SJCRH30 (cell line): ENCODE measurements around the gene SHISA9. TPM values are rescaled to one million over a fixed set of nuclear protein-coding genes. Genes with fewer than 3 reads are reported as not detected.
A peak's percentile ranks its signal among the peaks of the same experiment; 100 is the strongest.

Experiments used
- DNase-seq, 2 experiments: peaks; one replicate each; pipeline ENCODE4 v3.0.0-alpha.2; 2015 to 2020
- H3K27ac ChIP-seq: fragments of 250-450 bp; sonication (Bioruptor Pico); 2 replicates; pipeline ENCODE4 v1.5.1; 2020; ENCODE audit warnings: mild to moderate bottlenecking, moderate library complexity
- H3K27me3 ChIP-seq: fragments of 250-450 bp; sonication (Bioruptor Pico); 2 replicates; pipeline ENCODE4 v1.5.1; 2020; ENCODE audit warnings: mild to moderate bottlenecking, moderate library complexity
- H3K36me3 ChIP-seq: fragments of 250-450 bp; sonication (Bioruptor Pico); 2 replicates; pipeline ENCODE4 v1.5.1; 2020; ENCODE audit warnings: mild to moderate bottlenecking, moderate library complexity
- H3K4me1 ChIP-seq: fragments of 250-450 bp; sonication (Bioruptor Pico); 2 replicates; pipeline ENCODE4 v1.5.1; 2020; ENCODE audit warnings: mild to moderate bottlenecking, moderate library complexity
- H3K4me3 ChIP-seq: fragments of 250-450 bp; sonication (Bioruptor Pico); 2 replicates; pipeline ENCODE4 v1.5.1; 2020; ENCODE audit warnings: mild to moderate bottlenecking, moderate library complexity
- H3K9me3 ChIP-seq: fragments of 250-450 bp; sonication (Bioruptor Pico); replicated peaks from 2 replicates; pipeline ENCODE4 v1.5.1; 2020; ENCODE audit warnings: mild to moderate bottlenecking, moderate library complexity
- total RNA-seq: library from RNA; depleted of rRNA; stranded (reverse); fragments of >200 nt; shearing (Covaris generic); gene quantifications from 2 replicates; pipeline ENCODE4 v1.2.3, GENCODE V29; 2014

Gene SHISA9
- total RNA-seq, 1 experiment from 2014 or later: not detected

DNA sequence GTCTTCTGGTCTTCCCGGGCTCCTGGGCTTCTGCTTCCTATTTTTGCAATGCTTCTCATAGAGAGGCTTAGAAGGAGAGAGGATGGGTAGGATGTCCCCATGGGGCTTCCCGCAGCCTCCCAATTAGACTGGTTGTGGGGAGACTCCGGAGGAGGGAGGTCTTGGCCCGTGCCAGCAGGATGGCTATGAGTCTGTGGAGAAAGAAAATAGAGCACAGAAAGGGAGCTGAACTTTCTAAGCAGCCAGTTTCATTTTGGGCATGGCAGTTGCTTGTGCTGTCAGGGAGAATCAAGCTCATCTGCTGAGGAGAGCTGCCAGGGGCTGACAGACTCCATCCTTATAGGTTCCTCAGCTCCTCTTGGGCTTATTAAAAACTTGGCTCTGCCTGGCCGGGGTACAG lies 204.0 kb downstream of the SHISA9 start:
- H3K4me1 ChIP-seq: no peaks in the 10 kb centered on the region; the same call in 1 of the 2 replicates
- H3K9me3 ChIP-seq: no peaks in the 10 kb centered on the region
- H3K4me3 ChIP-seq: no peak overlapping the region
- no peak overlapping the region for H3K27ac ChIP-seq
- no peaks in the 10 kb centered on the region for H3K36me3 ChIP-seq
- DNase-seq: no peak
- no peaks in the 10 kb centered on the region for H3K27me3 ChIP-seq

DNA sequence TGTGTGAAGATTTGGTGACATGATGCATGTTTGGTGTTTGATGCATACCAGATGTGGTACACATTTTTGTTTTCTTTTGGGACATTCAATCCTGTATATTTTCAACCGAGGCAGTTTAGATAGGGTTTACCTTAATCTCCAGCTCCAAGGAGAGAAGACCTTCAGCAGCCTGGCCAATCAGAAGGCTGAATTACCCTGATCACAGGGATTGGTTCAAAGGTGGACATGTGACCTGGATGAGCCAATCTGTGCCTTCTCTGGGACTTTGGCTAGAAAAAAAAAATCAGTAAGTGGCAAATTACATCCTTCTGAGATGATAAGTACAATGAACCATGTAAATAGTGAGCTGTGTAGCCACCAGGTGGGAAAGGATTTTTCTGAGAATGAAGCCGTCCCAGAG lies 205.1 kb downstream of the SHISA9 start:
- DNase-seq: no peak
- Histone ChIP-seq H3K9me3 (no peaks in the 10 kb centered on the region), H3K36me3 (no peaks in the 10 kb centered on the region), H3K27me3 (no peaks in the 10 kb centered on the region), H3K4me3 (no peak overlapping the region), H3K27ac (no peak overlapping the region), H3K4me1 (peaks cover 7% of the 10 kb centered on the region; the same call in 1 of the 2 replicates)

DNA sequence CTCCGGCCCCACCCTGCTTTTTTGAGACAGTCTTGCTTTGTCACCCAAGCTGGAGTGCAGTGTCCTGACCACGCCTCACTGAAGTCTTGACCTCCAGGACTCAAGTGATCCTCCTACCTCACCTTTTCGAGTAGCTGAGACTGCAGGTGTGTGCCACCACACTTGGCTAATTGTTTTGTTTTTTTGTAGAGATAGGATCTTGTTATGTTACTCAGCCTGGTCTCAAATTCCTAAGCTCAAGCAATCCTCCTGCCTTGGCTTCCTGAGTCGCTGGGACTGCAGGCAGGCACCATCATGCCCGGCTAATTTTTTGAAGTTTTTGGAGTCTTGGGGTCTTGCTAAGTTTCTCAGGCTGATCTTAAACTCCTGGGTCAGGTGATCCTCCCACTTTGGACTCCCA lies 206.7 kb downstream of the SHISA9 start:
- no peaks in the 10 kb centered on the region for H3K9me3 ChIP-seq
- H3K4me1 ChIP-seq: peaks cover 7% of the 10 kb centered on the region; the same call in 1 of the 2 replicates
- DNase-seq: no peak
- no peak overlapping the region for H3K4me3 ChIP-seq
- H3K36me3 ChIP-seq: no peaks in the 10 kb centered on the region
- H3K27ac ChIP-seq: no peak overlapping the region
- H3K27me3 ChIP-seq: no peaks in the 10 kb centered on the region

DNA sequence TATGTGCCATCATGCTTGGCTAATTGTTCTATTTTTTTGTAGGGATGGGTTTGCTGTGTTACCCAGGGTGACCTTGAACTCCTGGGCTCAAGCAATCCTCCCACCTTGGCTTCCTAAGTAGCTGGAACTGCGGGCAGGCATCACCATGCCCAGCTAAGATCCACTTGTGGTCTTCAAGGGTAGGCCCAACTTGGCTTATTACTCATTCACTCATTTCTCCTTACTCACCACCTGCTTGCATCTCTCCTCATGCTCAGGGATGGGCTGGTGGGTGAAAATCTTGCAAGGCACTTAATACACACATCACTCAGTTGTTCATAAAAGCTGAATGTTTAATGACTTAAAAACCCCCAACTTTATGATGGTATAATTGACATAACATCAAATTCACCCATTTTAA lies 207.8 kb downstream of the SHISA9 start:
- Histone ChIP-seq H3K36me3 (no peaks in the 10 kb centered on the region), H3K4me3 (no peak overlapping the region), H3K4me1 (peaks cover 7% of the 10 kb centered on the region; the same call in 1 of the 2 replicates), H3K9me3 (no peaks in the 10 kb centered on the region), H3K27ac (no peak overlapping the region; the same call in 1 of the 2 replicates), H3K27me3 (no peaks in the 10 kb centered on the region)
- DNase-seq: no peak

DNA sequence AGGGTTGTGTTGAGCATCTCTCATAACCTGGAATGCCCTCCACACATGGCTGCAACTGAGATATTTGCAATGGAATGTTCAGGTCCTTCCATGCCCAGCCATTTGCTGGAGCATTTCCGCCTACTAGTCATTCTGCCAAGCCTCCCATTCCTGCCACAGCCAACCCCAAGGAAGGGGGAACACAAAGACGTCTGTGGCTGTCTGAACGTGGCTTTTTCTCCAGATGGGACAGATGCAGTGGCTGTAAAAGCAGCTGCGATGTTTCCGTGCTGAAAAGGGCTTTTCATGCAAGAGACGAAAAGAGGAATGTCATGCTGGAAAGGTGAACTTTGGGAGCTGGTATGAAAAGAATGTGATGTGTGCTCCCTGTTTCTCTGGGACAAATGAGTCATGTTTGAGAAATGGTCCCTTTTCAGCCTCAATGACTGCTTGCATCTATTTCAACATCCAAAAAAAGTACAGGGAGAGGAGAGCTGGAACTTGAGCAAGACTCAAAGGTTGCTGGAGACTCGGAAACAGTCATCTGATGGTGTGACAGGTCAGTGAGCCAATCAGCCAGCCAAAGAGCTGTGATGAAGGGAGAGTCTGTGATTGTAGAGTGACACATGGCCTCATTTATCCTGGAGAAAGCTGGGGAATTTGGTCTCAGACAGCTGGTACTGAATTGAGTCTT lies 208.9 kb downstream of the SHISA9 start:
- peak; percentile 55 to 65 for DNase-seq
- Histone ChIP-seq H3K4me1 (peaks cover 7% of the 10 kb centered on the region; the same call in 1 of the 2 replicates), H3K36me3 (no peaks in the 10 kb centered on the region), H3K4me3 (no peak overlapping the region), H3K9me3 (no peaks in the 10 kb centered on the region), H3K27ac (peak overlapping the region; percentile 76), H3K27me3 (no peaks in the 10 kb centered on the region)

DNA sequence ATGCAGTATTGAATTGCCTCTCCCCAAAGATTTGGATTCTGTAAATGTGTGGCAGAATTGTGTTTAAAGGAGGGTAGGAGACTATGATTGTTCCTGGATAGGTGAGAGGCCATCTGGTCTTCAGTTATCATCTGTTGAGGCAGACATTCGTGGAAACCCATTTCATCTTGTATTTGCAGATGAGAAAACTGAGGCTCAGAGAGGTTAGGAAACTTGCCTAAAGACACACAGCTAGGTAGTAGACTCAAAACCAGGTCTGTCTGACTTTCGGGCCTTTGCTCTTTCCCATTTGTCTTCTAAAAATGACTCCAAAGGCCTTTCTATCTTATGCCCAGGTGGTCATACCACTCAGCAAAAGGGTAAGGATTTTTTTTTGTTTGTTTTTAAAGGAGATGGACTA lies 210.3 kb downstream of the SHISA9 start:
- Histone ChIP-seq H3K9me3 (no peaks in the 10 kb centered on the region), H3K27me3 (no peaks in the 10 kb centered on the region)

DNA sequence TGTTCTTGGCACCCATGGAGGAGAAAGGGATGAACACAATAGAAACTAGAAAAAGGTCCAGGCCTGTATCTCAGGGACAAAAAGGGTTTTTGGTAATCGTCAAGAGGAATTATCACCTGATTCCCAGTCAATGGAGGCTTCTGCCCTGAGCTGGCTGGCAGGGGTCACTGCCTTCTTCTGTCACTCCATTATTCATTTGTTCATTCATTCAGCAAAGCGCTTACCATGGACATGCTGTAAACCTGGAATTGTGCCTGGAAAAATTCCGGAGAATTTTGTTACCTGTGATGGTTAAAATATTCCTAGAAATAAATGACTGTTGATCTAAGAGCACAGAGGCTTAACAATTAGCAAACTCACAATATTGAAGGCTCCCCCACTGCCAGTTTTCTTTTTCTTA lies 212.3 kb downstream of the SHISA9 start:
- H3K36me3 ChIP-seq: no peaks in the 10 kb centered on the region
- H3K27me3 ChIP-seq: no peaks in the 10 kb centered on the region
- H3K4me3 ChIP-seq: no peak overlapping the region
- no peaks in the 10 kb centered on the region for H3K9me3 ChIP-seq
- no peak for DNase-seq
- H3K4me1 ChIP-seq: peaks cover 7% of the 10 kb centered on the region; the same call in 1 of the 2 replicates
- H3K27ac ChIP-seq: no peak overlapping the region

More for the DNA sequence above, 210.3 kb downstream of the SHISA9 start:
- Histone ChIP-seq H3K36me3 (no peaks in the 10 kb centered on the region), H3K4me3 (no peak overlapping the region), H3K4me1 (peaks cover 7% of the 10 kb centered on the region; the same call in 1 of the 2 replicates), H3K27ac (no peak overlapping the region)
- DNase-seq: no peak

DNA sequence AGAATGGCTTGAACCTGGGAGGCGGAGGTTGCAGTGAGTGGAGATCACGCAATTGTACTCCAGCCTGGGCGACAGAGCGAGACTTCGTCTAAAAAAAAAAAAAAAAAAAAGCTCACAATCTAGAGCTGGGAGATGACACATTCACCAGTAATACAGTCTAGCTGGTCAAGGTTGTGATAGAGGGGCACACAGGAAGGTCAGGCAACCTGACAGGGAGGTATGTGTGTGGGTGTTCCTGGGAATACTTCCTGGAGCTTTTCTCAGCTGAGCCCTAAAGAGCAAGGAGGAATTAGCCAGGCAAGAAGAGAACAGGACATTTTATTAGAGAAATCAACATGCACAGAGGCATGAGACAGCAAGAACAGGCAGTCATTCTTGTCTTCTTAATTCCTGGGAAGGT lies 216.7 kb downstream of the SHISA9 start:
- Histone ChIP-seq H3K36me3 (no peaks in the 10 kb centered on the region), H3K9me3 (no peaks in the 10 kb centered on the region), H3K4me1 (no peaks in the 10 kb centered on the region), H3K27me3 (no peaks in the 10 kb centered on the region), H3K27ac (no peak overlapping the region), H3K4me3 (no peak overlapping the region)
- DNase-seq: no peak

DNA sequence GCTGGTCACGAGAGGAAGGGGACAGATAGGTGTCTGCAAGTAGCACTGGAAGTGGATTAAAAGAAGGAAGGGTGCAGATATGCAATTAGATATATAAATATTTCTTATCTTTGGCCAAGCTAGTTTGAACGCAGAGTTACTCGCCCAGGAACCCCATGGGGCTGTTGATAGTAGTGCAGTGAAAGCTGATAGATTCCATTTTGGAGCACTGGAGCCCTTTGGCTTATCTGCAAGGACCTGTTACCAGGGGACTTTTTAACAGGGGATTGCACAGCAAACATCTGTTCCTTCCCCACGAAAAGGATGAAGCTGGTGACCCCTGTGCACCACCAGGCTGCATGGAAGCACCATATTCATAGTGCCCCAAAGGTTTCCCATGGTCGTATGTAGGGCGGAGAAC lies 218.7 kb downstream of the SHISA9 start:
- no peaks in the 10 kb centered on the region for H3K9me3 ChIP-seq
- no peak overlapping the region for H3K27ac ChIP-seq
- no peaks in the 10 kb centered on the region for H3K36me3 ChIP-seq
- no peaks in the 10 kb centered on the region for H3K27me3 ChIP-seq
- no peaks in the 10 kb centered on the region for H3K4me1 ChIP-seq
- H3K4me3 ChIP-seq: no peak overlapping the region
- DNase-seq: no peak

DNA sequence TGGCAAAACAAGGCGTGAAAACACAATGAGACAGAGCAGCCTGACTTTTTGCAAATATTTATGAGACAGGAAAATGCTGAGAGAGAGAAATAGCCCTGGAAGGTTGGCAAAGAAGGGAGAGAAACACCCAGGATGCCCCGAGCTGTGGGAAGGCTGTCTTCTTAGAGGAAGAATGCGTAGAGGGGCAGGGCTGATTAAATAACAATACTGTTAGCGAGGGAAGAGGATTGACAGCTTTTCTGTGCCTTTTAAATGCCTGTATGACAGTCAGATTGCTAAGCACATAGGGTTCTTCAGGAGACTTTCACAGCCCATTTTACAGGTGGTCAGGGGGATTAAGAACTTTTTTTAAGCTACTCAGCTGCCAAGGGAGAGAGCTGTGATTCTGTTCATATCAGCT lies 219.2 kb downstream of the SHISA9 start:
- Histone ChIP-seq H3K27me3 (no peaks in the 10 kb centered on the region), H3K9me3 (no peaks in the 10 kb centered on the region), H3K36me3 (no peaks in the 10 kb centered on the region), H3K4me3 (no peak overlapping the region), H3K27ac (no peak overlapping the region), H3K4me1 (no peaks in the 10 kb centered on the region)
- no peak for DNase-seq

DNA sequence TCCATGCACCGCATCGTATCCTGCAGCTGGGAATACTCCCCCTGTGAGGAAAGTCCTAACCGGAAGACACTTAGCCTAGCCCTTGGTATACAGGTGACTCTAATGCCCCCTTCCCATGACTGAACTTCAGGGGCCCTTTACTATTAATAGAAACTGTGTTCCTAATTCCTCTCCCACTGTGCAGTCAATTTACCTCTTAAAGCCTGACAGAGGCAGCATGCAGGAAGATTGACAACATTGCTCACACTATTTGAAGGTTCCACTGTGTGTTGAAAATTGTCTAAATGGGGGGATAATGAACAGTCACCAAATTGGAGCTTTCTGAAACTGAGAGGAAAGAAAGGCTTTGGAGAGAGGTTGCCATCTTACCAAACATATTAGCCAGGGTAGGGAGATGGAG lies 222.6 kb downstream of the SHISA9 start:
- Histone ChIP-seq H3K4me3 (no peak overlapping the region), H3K27me3 (no peaks in the 10 kb centered on the region), H3K36me3 (no peaks in the 10 kb centered on the region), H3K27ac (no peak overlapping the region), H3K4me1 (no peaks in the 10 kb centered on the region), H3K9me3 (no peaks in the 10 kb centered on the region)
- no peak for DNase-seq

DNA sequence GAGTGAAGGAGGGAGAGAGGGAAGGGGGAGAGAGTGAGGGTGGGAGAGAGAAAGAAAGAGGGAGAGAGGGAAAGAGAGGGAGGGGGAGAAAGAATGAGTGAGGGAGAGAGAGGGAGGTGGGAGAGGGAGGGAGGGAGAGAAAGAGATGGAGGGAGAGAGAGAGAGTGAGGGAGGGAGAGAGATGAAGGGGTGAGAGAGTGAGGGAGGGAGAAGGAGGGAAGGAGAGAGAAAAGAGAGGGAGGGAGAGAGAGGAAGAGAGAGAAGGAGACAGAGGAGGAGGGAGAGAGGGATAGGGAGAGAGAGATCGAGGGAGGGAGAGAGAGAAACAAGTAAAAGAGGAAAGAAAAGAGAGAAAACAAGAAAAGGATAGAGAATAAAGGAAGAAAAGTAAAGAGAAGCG lies 225.7 kb downstream of the SHISA9 start:
- no peak for DNase-seq

DNA sequence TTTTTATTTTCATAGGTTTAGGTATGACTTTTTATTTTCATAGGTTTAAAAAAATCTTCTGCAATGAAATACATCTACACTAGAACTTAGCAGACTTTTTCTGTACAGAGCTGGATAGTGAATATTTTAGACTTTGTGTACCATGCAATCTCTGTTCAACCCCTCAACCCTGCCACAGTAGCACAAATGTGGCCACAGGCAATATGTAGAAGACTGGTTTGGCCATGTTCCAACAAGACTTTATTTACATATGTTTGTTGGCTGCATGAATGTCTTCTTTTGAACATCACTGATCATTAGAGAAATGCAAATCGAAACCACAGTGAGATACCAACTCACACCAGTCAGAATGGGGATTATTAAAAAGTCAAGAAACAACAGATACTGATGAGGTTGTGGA lies 229.2 kb downstream of the SHISA9 start:
- H3K36me3 ChIP-seq: no peaks in the 10 kb centered on the region
- no peak for DNase-seq
- H3K9me3 ChIP-seq: no peaks in the 10 kb centered on the region
- no peaks in the 10 kb centered on the region for H3K27me3 ChIP-seq
- no peaks in the 10 kb centered on the region for H3K4me1 ChIP-seq
- H3K27ac ChIP-seq: no peak overlapping the region
- H3K4me3 ChIP-seq: no peak overlapping the region

More for the DNA sequence above, 225.7 kb downstream of the SHISA9 start:
- no peaks in the 10 kb centered on the region for H3K27me3 ChIP-seq
- no peak overlapping the region for H3K4me3 ChIP-seq
- H3K27ac ChIP-seq: no peak overlapping the region
- no peaks in the 10 kb centered on the region for H3K36me3 ChIP-seq
- H3K9me3 ChIP-seq: no peaks in the 10 kb centered on the region
- H3K4me1 ChIP-seq: no peaks in the 10 kb centered on the region

DNA sequence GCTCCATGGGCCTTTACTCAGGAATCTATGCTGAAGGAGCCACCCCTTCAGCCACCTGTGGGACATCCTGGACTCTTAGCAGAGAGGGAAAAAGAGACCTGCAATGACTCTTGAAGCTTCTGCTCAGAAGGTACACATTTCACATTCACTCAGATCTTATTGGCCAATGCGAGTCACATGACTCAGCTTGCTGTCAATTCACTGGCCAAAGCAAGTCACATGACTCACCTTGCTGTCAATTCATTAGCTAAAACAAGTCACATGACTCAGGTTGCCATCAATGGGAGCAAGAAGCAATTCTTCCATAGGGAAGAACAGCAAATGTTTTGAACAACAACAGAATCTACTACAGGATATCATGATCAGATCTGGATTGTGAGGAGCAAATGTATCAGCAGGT lies 233.4 kb downstream of the SHISA9 start:
- Histone ChIP-seq H3K27me3 (no peaks in the 10 kb centered on the region), H3K9me3 (no peaks in the 10 kb centered on the region), H3K4me3 (no peak overlapping the region), H3K36me3 (no peaks in the 10 kb centered on the region), H3K4me1 (no peaks in the 10 kb centered on the region), H3K27ac (no peak overlapping the region)
- DNase-seq: no peak

DNA sequence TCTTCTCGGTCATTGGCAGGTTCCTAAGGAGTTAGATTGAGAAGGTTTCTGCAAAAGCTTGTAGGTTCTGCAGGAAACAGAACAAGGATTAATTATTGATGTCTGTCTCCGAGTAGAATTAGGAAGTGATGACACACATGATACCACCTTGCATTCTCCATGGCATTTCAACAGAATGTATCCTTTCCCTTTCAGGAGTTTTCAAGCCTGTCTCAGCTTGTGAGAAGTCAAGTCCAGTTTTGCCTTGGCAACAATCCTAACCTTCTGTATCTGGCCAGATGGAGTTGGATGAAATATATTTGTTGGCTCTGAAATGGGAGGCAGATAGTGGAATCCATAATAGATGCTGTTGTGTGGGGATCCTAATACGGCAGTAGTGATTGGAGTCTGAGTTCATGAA lies 235.5 kb downstream of the SHISA9 start:
- H3K4me1 ChIP-seq: no peaks in the 10 kb centered on the region
- DNase-seq: no peak
- H3K9me3 ChIP-seq: no peaks in the 10 kb centered on the region
- no peaks in the 10 kb centered on the region for H3K27me3 ChIP-seq
- H3K36me3 ChIP-seq: no peaks in the 10 kb centered on the region
- H3K27ac ChIP-seq: no peak overlapping the region
- H3K4me3 ChIP-seq: no peak overlapping the region

DNA sequence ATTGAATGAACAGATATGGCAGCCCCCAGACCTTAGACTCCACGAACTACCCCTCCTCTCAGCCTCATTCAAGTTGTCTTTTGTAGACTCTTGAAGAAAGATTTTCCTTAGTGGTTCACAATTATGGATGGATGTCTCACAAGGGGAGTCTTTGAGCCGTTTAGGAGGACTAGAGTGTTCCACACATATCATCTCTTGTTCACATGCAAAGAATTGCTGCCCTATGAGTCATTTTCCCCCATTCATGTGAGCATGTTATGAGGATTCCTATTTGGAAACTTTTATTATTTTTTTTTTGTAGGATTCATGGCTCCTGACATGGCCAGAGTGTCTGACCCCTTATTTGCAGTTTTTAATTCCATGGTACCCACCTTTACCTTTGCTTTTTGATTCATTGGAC lies 237.1 kb downstream of the SHISA9 start:
- no peaks in the 10 kb centered on the region for H3K36me3 ChIP-seq
- no peak overlapping the region for H3K4me3 ChIP-seq
- H3K27ac ChIP-seq: no peak overlapping the region
- no peak for DNase-seq
- no peaks in the 10 kb centered on the region for H3K9me3 ChIP-seq
- H3K27me3 ChIP-seq: no peaks in the 10 kb centered on the region
- no peaks in the 10 kb centered on the region for H3K4me1 ChIP-seq
